Left cardiac atrium (tissue), 4 donors: ENCODE results near the gene PRXL2A. TPM values are rescaled to one million over a fixed set of nuclear protein-coding genes. Genes with fewer than 3 reads are reported as not detected.

Experiments used
- ATAC-seq, 2 donors: fragments of 200-7000 bp; cut with Tn5 transposase; one replicate each; pipeline ENCODE4 v1.9.1; 2020; ENCODE audit warnings: mild to moderate bottlenecking in 2 of 2, moderate library complexity in 2 of 2
- DNase-seq: peaks from one replicate; pipeline ENCODE4 v3.0.0-alpha.2; 2020
- intact Hi-C, 2 donors: fragments of 100-400 bp; cut with DNase I; formaldehyde crosslinking; loops; one replicate each; pipeline versions ENCODE4 v1.14.1 to v1.15.1; 2022 to 2023
- total RNA-seq, 2 donors: library from RNA; stranded (reverse); fragmentation: NEBNext Ultra II Directional; extraction: Animal tissue kit (Norgen Biotek cat#: 25700); gene quantifications; one replicate each; pipeline ENCODE4 v1.2.1, GENCODE V29; 2021
- donor health status: DM: no; HTN: yes; CAD: no.
- donor health status: DM: no; HTN: yes; CAD: no; lungs with severe emphysema.
- donor health status: DM: yes; HTN: yes; CAD: no.
- donor health status: Dilated cardiomyopathy.

The PRXL2A gene
- total RNA-seq, 2 donors from 2014 or later: 112 to 120 TPM

DNA sequence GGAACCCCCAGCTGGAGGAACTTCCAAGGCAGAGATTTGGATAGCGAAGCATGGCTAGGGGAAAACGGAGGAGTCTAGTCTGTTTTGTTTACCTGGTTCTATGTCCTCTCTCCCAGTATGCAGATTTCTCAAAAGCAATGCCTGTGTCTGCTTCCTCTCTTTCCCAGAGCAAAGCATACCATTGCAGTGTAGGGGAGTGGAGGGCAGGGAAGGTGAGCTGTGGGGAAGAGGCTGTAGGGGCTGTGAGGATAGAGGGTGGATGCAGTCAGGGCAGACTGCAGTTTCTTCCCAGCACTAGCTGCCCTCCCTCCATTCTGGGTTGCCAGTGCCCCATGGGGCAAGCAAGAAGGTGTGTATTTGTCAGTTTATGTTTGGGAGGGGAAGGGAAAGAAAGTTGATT, 28.9 kb downstream of the PRXL2A start:
- intact Hi-C loops: no loop called here
- ATAC-seq: no peak
- DNase-seq: no peak

DNA sequence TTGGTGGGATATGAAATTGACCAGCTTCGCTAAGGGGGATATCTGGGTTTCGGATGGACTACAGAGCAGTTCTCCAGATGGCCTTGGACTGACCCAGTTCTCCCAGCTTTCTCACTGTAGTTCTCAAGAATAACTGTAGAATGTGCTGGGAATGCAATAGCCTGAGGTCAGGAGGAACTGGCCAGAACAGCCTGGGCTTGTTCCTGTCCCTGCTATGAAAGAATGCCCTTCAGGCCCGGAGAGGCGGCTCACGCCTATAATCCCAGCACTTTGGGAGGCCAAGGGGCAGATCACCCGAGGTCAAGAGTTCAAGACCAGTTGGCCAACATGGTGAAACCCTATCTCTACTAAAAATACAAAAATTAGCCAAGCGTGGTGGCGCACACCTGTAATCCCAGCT, 33.5 kb downstream of the PRXL2A start:
- intact Hi-C loops: loop anchor here (2.0 to 10.0 kb wide), 4 partner anchors 57 to 483 kb away; no protein-coding TSS in a partner anchor
- DNase-seq (no peak), ATAC-seq (no peak)

GRCh38 chr10:80442879-80443278, 34.5 kb downstream of the PRXL2A start:
- intact Hi-C loops: loop anchor here (2.0 to 10.0 kb wide), 4 partner anchors 58 to 482 kb away; no protein-coding TSS in a partner anchor
- no peak for ATAC-seq

GRCh38 chr10:80443531-80443974, 35.2 kb downstream of the PRXL2A start:
- DNase-seq: peak; percentile 44
- ATAC-seq: peak; percentile 37 to 46
- intact Hi-C loops: loop anchor here (2.0 to 10.0 kb wide), 4 partner anchors 59 to 481 kb away; no protein-coding TSS in a partner anchor

More at GRCh38 chr10:80442879-80443278, 34.5 kb downstream of the PRXL2A start:
- DNase-seq: no peak

GRCh38 chr10:80444124-80444523, 35.8 kb downstream of the PRXL2A start:
- no peak for ATAC-seq
- DNase-seq: no peak
- intact Hi-C loops: loop anchor here (2.0 to 10.0 kb wide), 4 partner anchors 59 to 481 kb away; no protein-coding TSS in a partner anchor

DNA sequence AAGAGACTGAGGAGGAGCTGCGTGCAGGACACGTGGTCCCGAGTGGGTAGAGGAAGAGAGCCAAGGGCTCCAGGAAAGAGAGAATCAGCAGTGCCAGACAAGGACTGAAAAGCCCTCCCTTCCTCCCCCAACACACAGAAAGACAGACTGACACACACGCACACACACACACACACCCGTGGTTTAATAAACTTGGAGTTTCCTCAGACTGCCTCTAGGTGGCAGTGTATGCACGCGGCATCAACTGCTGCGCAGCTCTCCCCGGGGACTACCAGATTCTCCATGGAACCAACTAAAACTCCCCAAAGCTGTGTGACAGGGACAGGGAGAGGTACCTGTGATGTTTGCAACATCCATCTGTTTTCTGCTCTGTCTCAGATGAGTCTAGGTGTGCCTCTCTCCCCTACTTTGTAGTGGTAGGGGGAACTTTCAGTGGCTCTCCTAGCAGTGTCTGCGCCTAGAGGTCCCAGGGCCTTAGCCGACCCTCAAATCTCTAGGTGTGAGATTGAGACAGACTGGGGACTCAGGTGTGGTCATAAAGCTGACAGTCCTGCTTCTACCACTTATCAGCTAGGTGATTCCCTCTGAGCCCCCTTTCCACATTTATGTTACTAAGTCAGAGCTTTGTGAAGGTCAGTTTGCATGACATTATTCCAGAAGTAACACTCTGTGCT, 36.4 kb downstream of the PRXL2A start:
- intact Hi-C loops: loop anchor here (2.0 to 10.0 kb wide), 6 partner anchors 58 to 480 kb away; no protein-coding TSS in a partner anchor
- DNase-seq: peak; percentile 72

DNA sequence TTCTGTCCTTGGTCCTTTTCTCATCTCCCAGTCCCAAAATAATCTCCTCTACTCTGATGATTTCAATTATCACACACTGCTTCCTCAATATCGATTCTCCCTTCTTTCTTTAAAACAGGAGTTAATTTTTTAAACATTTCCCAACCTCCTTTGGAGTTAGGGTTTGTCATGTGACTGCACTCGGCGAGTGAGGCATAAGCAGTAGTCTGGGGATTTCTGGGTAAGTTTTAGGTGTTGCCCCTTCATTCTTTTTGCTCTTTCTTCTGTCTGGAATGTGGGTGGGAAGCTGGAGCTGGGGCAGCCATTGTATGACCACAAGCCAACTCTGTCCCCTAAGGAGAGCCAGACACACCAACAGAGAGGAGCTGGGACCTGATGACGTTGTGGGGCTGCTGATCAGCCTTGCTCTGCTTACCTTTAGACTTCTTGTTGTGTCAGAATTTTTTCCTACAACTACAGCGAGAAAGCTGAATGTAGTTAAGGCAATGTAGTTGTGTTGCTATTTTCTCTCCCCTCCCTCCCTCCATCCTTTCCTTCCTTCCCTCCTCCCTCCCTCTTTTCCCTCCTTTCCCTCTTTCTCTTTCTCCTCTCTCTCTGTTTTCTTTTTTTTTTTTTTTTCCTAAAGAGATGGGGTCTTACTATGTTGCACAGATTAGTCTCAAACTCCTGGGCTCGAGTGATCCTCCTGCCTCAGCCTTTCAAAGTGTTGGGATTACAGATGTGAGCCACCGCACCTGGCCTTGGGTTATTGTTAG, 39.3 kb downstream of the PRXL2A start:
- intact Hi-C loops: loop anchor here (5.0 to 10.0 kb wide), 5 partner anchors 55 to 477 kb away; no protein-coding TSS in a partner anchor
- DNase-seq (no peak), ATAC-seq (no peak)

More for the DNA sequence above, 36.4 kb downstream of the PRXL2A start:
- peak; percentile 94 to 96 for ATAC-seq

- DNase-seq (no peak), ATAC-seq (no peak)
- intact Hi-C loops: loop anchor here (5.0 to 10.0 kb wide), 5 partner anchors 54 to 476 kb away; no protein-coding TSS in a partner anchor
Observed at GRCh38 chr10:80448209-80448942, 40.0 kb downstream of the PRXL2A start.

DNA sequence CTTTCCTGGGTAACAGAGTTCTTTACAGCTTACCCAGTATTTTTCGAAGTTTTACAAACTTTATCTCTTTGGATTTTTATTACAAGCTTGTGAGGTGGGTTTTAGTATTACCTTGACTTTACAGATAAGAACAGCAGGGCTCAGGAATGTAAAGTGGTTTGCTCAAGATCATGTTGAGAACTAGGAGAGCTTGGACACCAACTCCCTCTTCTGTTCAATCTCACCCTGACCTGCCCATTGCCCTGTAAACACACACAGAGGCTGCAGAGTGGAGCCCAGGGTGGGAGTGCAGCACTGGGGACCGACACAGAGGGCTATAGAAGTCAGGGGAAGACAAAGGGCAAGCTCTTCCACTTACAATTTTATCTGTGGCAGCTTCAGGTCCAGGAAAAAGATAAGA, 41.2 kb downstream of the PRXL2A start:
- ATAC-seq (no peak), DNase-seq (no peak)
- intact Hi-C loops: loop anchor here (5.0 to 10.0 kb wide), 5 partner anchors 53 to 475 kb away; no protein-coding TSS in a partner anchor

DNA sequence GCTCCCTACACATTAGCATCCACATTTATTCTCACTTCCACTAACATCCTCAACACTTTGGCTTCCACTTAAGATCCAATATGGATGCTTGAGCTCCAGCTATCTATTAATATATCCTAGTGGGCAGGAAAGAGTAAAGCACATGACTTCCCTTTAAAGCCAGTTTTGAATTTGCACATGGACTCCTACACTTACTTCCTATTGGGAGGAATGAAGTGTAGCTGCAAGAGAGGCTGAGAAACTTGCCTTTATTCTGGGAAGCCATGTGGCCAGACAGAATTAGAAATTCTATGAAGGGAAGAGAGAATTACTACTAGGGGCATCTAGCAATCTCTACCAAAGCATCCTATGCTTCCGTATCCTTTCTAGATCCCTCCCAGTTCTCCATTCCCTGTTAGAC, 42.8 kb downstream of the PRXL2A start:
- DNase-seq: no peak
- ATAC-seq: no peak
- intact Hi-C loops: no loop called here

DNA sequence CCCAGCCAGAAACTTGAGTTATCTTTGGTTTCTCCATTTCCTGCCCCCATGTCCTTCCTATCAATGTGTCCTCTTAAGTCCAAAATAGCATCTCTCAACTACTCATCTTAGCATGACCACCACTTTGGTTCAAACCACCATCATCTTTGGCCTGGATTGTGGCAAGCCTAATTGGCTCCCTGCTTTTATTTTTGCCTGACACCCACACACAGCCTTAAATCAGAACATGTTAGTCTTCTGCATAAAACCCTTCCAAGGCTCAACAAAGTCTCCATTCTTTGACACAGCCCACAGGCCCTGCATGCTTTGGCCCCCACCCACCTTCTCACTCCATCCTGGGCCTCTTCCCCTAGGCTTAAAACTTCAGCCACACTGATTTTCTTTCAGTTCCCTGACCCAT, 43.7 kb downstream of the PRXL2A start:
- no peak for DNase-seq
- ATAC-seq: no peak
- intact Hi-C loops: no loop called here

DNA sequence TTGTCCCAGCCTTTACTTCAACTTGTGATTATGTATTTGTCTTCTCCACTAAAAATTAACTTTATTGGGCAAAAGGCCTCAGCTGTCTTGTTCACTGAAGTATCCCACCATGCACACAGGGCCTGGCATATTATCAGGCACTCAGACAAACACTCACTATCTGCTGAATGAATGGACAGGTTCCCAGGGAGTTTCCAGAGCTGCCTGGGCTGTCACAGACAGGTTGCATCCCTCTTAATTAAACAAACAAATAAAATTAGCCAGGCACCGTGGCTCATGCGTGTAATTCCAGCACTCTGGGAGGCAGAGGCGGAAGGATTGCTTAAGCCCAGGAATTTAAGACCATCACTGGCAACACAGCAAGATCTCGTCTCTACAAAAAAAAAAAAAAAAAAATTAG, 44.3 kb downstream of the PRXL2A start:
- intact Hi-C loops: no loop called here
- ATAC-seq (no peak), DNase-seq (no peak)

- intact Hi-C loops: no loop called here
- no peak for ATAC-seq
- no peak for DNase-seq
Observed at GRCh38 chr10:80453056-80453841, 44.9 kb downstream of the PRXL2A start.

DNA sequence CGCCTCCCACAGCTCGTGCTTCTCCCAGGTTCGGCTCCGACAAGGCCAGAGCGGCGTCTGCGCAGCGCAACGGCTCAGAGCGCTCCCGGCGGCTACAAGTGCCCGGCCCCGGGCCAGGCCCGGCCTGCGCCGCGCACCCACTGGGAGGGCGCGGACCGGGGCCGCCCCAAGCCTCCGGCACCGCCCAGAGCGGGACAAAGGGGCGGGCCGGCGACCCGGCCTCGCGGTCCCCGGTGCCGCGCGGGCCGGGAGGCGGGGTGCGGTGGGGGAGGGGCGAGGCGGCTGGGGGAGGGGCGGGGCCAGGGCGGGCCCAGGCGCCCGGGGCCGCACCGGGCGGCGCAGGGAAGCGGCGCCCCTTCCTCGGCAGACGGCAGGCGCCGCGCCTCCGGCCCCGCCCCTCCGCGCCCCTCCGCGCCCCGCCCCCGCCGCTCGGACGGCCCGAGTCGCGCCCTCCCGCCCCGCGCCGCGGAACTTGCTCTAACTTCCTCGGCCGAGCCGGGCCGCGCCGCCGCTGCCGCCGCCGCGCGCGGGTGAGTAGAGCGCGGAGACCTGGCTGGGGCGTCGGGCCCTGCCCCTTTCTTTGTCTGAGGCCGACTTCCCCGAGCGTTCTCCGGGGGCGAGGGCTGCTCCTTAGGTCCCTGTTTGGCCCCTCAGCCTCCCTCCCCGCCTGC, 45.6 kb downstream of the PRXL2A start, which contains the start of gene TSPAN14:
TSPAN14 (plus strand) TSS at position 469 of the 671 bp plus-strand sequence. CDS start 34,924 bp downstream, outside the sequence.
- peak; percentile 90 for ATAC-seq
- DNase-seq: peak; percentile 92
- intact Hi-C loops: no loop called here

DNA sequence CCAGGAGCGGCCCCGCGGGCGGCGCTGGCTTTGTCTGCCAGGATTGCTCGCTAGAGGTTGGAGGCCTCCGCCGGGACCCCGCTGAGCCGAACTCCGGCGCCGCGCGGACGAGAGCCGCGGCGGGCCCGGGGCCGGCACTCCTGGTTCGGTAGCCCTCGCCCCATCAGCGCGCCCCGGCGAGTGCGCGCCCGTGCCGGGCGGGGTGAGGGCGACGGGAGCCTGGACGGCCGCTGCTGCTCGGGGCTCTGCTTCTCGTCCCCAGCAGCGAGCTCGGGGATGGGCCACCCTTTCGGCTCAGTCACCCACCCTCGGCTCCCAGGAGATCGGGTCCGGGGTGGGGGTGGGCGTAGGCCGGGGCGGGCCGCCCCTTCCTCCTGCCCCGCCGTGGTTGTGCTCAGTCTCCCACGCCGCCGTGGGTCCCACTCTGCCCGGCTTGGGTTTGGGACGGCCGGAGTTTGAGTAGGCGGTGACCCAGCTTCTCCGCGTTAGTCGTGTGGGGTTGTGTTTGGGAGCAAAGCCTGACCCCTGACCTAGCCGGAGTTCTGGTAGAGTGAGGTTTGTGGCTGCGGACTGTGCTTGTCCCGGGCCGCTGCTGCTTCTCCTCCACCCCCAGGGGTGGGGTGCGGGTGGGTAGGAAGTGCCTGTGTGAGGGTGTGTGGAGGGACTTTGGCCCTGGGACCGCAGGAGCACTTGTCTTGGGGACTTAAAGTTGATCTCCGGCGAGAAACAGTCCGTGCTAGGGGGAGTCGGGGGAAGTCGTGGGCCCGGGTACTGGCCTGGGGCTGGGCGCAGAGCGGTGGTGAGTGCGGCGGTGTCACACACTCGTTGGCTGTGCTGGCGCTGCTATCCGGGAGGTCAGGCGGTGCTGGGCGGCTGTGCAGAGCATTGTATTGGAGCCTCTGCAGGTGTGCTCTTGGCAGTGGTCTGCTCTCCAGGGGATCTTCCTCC, 46.4 kb downstream of the PRXL2A start:
- DNase-seq (peak; percentile 66), ATAC-seq (peak; percentile 36 to 40)
- intact Hi-C loops: no loop called here

DNA sequence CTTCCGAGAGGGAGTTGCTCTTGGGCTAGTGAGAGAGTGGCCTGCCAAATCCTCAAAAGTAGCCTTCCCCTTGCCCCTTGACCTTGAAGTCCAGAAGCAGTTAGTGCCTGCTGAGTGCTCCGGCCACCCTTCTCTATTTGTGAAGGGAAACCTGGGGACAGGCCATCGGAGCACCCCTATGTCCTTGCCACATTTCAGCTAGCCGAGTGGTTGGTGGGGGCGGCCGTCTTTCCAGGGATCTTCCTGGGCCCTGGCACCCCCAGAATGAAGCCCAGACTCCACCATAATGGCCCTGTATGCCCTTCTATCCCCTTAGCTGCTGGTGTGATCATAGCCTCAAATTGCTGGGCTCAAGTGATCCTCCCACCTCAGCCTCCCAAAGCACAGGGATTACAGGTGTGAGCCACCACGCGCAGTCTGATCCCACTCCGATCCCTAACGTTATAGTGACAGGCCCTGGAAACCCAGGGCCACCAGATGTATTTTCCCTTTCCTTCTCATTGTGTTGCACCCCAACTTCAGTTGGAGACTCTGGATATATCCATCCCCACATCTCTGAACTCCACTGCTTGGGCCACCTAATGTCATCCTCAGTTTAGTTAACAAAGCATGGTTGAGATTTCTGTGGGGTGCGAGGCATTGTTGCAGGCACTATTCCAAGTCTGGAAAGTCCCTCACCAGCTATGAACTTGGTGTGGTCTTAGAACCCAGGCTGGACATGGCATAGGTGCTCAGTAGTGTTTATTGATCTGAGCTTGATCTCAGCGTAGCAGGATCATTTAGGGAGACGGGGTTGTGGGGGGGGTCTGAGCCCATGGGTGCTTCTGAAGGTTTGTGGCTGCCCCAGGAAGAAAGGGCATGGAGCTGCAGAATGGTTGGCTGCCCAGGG, 47.4 kb downstream of the PRXL2A start:
- ATAC-seq (no peak), DNase-seq (peak; percentile 13)
- intact Hi-C loops: no loop called here
